ENCODE measurements around the gene SOX15. TPM values are rescaled to one million over a fixed set of nuclear protein-coding genes. Genes with fewer than 3 reads are reported as not detected.
"Not testable (repeated sequence)": the region's sequence is repeated elsewhere in the genome, so short reads cannot be mapped to it uniquely, and the experiment has no call there.

Gene SOX15
- total and polyA plus RNA-seq, 2 donors: 0.94 to 5.2 TPM

GRCh38 chr17:7613769-7614424 is 24.0 kb upstream of the SOX15 start:
- Histone ChIP-seq H3K4me1 (ENCODE audit: control insufficient read depth in 2 of 2, insufficient read depth in 2 of 2, low read length in 2 of 2) (peaks cover 16 to 22% of the 10 kb centered on the region in 2 donors), H3K9me3 (ENCODE audit: control insufficient read depth in 2 of 2, insufficient read depth in 1 of 2, low read length in 1 of 2) (no peaks in the 10 kb centered on the region), H3K4me3 (ENCODE audit: low read length in 2 of 2) (peak overlapping the region; percentile 80 to 89), H3K27ac (ENCODE audit: low read depth in 1 of 2, low read length in 1 of 2) (peak overlapping the region; percentile 55 to 96), H3K36me3 (ENCODE audit: control insufficient read depth in 2 of 2, insufficient read depth in 2 of 2, low read length in 1 of 2) (peaks cover 0 to 15% of the 10 kb centered on the region in 2 donors), H3K27me3 (ENCODE audit: control insufficient read depth in 2 of 2, insufficient read depth in 1 of 2, low read length in 1 of 2) (no peaks in the 10 kb centered on the region)
- WGBS: 16% methylated on average over 20 of the region's 20 CpGs
- DNase-seq (ENCODE audit: low read depth in 6 of 9, low spot score in 9 of 9): peak in 4 of 9 donors; percentile 8 to 31 (median 26)

DNA sequence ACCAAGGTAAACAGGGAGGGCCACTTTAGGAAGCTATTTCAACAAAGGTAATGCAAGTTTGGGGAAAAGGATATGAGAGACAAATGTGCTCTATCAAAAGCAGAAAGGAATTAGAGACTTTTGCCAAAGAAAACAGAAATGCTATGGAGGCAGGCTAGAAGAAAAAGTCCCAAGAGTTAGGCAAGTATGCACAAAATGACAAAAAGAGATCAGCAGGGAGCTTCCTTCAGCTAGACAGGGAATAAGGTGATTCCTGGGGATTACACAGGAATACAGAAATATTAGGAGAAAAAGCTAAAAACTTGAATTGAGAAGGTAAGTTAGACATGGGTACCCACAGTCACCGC is 22.4 kb upstream of the SOX15 start:
- no peaks in the 10 kb centered on the region for H3K27me3 ChIP-seq (ENCODE audit: control insufficient read depth in 2 of 2, insufficient read depth in 1 of 2, low read length in 1 of 2)
- H3K36me3 ChIP-seq (ENCODE audit: control insufficient read depth in 2 of 2, insufficient read depth in 2 of 2, low read length in 1 of 2): peaks cover 0 to 18% of the 10 kb centered on the region in 2 donors
- H3K27ac ChIP-seq (ENCODE audit: low read depth in 1 of 2, low read length in 1 of 2): no peak overlapping the region
- peaks cover 16 to 22% of the 10 kb centered on the region in 2 donors for H3K4me1 ChIP-seq (ENCODE audit: control insufficient read depth in 2 of 2, insufficient read depth in 2 of 2, low read length in 2 of 2)
- H3K9me3 ChIP-seq (ENCODE audit: control insufficient read depth in 2 of 2, insufficient read depth in 1 of 2, low read length in 1 of 2): no peaks in the 10 kb centered on the region
- WGBS: 100% methylated on average over 1 of the region's 1 CpG
- no peak overlapping the region for H3K4me3 ChIP-seq (ENCODE audit: low read length in 2 of 2)
- DNase-seq (ENCODE audit: low read depth in 6 of 9, low spot score in 9 of 9): no peak

GRCh38 chr17:7611635-7612293 is 21.9 kb upstream of the SOX15 start:
- Histone ChIP-seq H3K4me3 (ENCODE audit: low read length in 2 of 2) (no peak overlapping the region), H3K27ac (ENCODE audit: low read depth in 1 of 2, low read length in 1 of 2) (peak overlapping the region in 1 of 2 donors; percentile 18), H3K27me3 (ENCODE audit: control insufficient read depth in 2 of 2, insufficient read depth in 1 of 2, low read length in 1 of 2) (no peaks in the 10 kb centered on the region), H3K4me1 (ENCODE audit: control insufficient read depth in 2 of 2, insufficient read depth in 2 of 2, low read length in 2 of 2) (peaks cover 16 to 22% of the 10 kb centered on the region in 2 donors), H3K9me3 (ENCODE audit: control insufficient read depth in 2 of 2, insufficient read depth in 1 of 2, low read length in 1 of 2) (no peaks in the 10 kb centered on the region), H3K36me3 (ENCODE audit: control insufficient read depth in 2 of 2, insufficient read depth in 2 of 2, low read length in 1 of 2) (peaks cover 0 to 18% of the 10 kb centered on the region in 2 donors)
- WGBS: 85% methylated on average over 3 of the region's 3 CpGs
- no peak for DNase-seq (ENCODE audit: low read depth in 6 of 9, low spot score in 9 of 9)

- H3K4me1 ChIP-seq (ENCODE audit: control insufficient read depth in 2 of 2, insufficient read depth in 2 of 2, low read length in 2 of 2): peaks cover 16 to 21% of the 10 kb centered on the region in 2 donors
- H3K9me3 ChIP-seq (ENCODE audit: control insufficient read depth in 2 of 2, insufficient read depth in 1 of 2, low read length in 1 of 2): no peaks in the 10 kb centered on the region
- no peaks in the 10 kb centered on the region for H3K27me3 ChIP-seq (ENCODE audit: control insufficient read depth in 2 of 2, insufficient read depth in 1 of 2, low read length in 1 of 2)
- 98% methylated on average over 2 of the region's 2 CpGs for WGBS
- H3K27ac ChIP-seq (ENCODE audit: low read depth in 1 of 2, low read length in 1 of 2): no peak overlapping the region
- no peak overlapping the region for H3K4me3 ChIP-seq (ENCODE audit: low read length in 2 of 2)
- no peak for DNase-seq (ENCODE audit: low read depth in 6 of 9, low spot score in 9 of 9)
- H3K36me3 ChIP-seq (ENCODE audit: control insufficient read depth in 2 of 2, insufficient read depth in 2 of 2, low read length in 1 of 2): peaks cover 7 to 26% of the 10 kb centered on the region in 2 donors
Measured at GRCh38 chr17:7610641-7611040, 20.7 kb upstream of the SOX15 start.

DNA sequence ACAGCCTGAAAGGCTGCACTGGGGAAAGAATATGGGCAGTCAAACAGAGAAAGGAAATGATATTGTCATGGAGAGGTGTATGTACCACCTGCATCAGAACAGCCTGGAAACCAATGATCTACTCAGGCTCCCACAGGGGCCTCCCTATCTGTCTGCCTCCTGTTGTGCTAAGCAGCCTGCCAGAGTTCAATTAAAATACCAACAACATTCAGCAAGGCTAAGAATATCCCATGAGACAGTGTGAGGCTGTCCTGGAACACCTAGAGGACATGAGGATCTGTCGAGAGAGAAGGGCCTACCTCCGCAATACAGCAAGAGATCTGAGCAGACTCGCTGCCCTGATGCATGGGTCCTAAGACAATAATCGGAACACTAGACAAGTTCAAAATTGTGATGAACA is 16.4 kb upstream of the SOX15 start:
- no peaks in the 10 kb centered on the region for H3K4me1 ChIP-seq (ENCODE audit: control insufficient read depth in 2 of 2, insufficient read depth in 2 of 2, low read length in 2 of 2)
- no peak for DNase-seq (ENCODE audit: low read depth in 6 of 9, low spot score in 9 of 9)
- H3K27ac ChIP-seq (ENCODE audit: low read depth in 1 of 2, low read length in 1 of 2): no peak overlapping the region
- H3K4me3 ChIP-seq (ENCODE audit: low read length in 2 of 2): no peak overlapping the region
- H3K27me3 ChIP-seq (ENCODE audit: control insufficient read depth in 2 of 2, insufficient read depth in 1 of 2, low read length in 1 of 2): no peaks in the 10 kb centered on the region
- no peaks in the 10 kb centered on the region for H3K9me3 ChIP-seq (ENCODE audit: control insufficient read depth in 2 of 2, insufficient read depth in 1 of 2, low read length in 1 of 2)
- WGBS: 100% methylated on average over 4 of the region's 4 CpGs
- peaks cover 47 to 60% of the 10 kb centered on the region in 2 donors for H3K36me3 ChIP-seq (ENCODE audit: control insufficient read depth in 2 of 2, insufficient read depth in 2 of 2, low read length in 1 of 2)

DNA sequence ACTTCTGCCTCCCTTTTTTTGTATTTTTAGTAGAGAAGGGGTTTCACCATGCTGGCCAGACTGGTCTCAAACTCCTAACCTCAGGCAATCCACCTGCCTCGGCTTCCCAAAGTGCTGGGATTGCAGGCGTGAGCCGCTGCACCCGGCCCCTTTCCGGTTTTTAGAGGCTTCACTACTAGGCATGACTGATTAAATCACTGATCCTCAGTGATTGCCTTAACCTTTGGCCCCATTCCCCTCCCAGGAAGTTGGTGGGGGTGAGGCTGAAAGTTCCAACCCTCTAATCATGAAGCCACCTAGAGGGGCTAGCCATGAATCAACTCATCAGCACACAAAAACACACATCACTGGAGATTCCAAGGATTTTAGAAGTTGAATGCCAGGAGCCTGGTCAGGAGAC is 7.7 kb upstream of the SOX15 start:
- 98% methylated on average over 5 of the region's 5 CpGs for WGBS

GRCh38 chr17:7593296-7593695 is 3.4 kb upstream of the SOX15 start:
- 92% methylated on average over 12 of the region's 12 CpGs for WGBS
- DNase-seq (ENCODE audit: low read depth in 6 of 9, low spot score in 9 of 9): no peak
- H3K27ac ChIP-seq (ENCODE audit: low read depth in 1 of 2, low read length in 1 of 2): no peak overlapping the region
- H3K4me3 ChIP-seq (ENCODE audit: low read length in 2 of 2): no peak overlapping the region
- peaks cover 69 to 89% of the 10 kb centered on the region in 2 donors for H3K36me3 ChIP-seq (ENCODE audit: control insufficient read depth in 2 of 2, insufficient read depth in 2 of 2, low read length in 1 of 2)
- no peaks in the 10 kb centered on the region for H3K27me3 ChIP-seq (ENCODE audit: control insufficient read depth in 2 of 2, insufficient read depth in 1 of 2, low read length in 1 of 2)
- H3K4me1 ChIP-seq (ENCODE audit: control insufficient read depth in 2 of 2, insufficient read depth in 2 of 2, low read length in 2 of 2): peaks cover 0 to 13% of the 10 kb centered on the region in 2 donors
- no peaks in the 10 kb centered on the region for H3K9me3 ChIP-seq (ENCODE audit: control insufficient read depth in 2 of 2, insufficient read depth in 1 of 2, low read length in 1 of 2)

More for the DNA sequence above, 7.7 kb upstream of the SOX15 start:
- H3K27ac ChIP-seq (ENCODE audit: low read depth in 1 of 2, low read length in 1 of 2); DNase-seq (ENCODE audit: low read depth in 6 of 9, low spot score in 9 of 9); H3K4me1 ChIP-seq (ENCODE audit: control insufficient read depth in 2 of 2, insufficient read depth in 2 of 2, low read length in 2 of 2); H3K4me3 ChIP-seq (ENCODE audit: low read length in 2 of 2); H3K9me3 ChIP-seq (ENCODE audit: control insufficient read depth in 2 of 2, insufficient read depth in 1 of 2, low read length in 1 of 2); H3K27me3 ChIP-seq (ENCODE audit: control insufficient read depth in 2 of 2, insufficient read depth in 1 of 2, low read length in 1 of 2): not testable (repeated sequence)
- H3K36me3 ChIP-seq (ENCODE audit: control insufficient read depth in 2 of 2, insufficient read depth in 2 of 2, low read length in 1 of 2): peaks cover 84 to 85% of the 10 kb centered on the region in 2 donors

- WGBS: 98% methylated on average over 23 of the region's 23 CpGs
- H3K36me3 ChIP-seq (ENCODE audit: control insufficient read depth in 2 of 2, insufficient read depth in 2 of 2, low read length in 1 of 2): peaks cover 75 to 97% of the 10 kb centered on the region in 2 donors
- H3K27me3 ChIP-seq (ENCODE audit: control insufficient read depth in 2 of 2, insufficient read depth in 1 of 2, low read length in 1 of 2): no peaks in the 10 kb centered on the region
- no peak overlapping the region for H3K4me3 ChIP-seq (ENCODE audit: low read length in 2 of 2)
- no peak for DNase-seq (ENCODE audit: low read depth in 6 of 9, low spot score in 9 of 9)
- peaks cover 0 to 18% of the 10 kb centered on the region in 2 donors for H3K4me1 ChIP-seq (ENCODE audit: control insufficient read depth in 2 of 2, insufficient read depth in 2 of 2, low read length in 2 of 2)
- H3K9me3 ChIP-seq (ENCODE audit: control insufficient read depth in 2 of 2, insufficient read depth in 1 of 2, low read length in 1 of 2): no peaks in the 10 kb centered on the region
- H3K27ac ChIP-seq (ENCODE audit: low read depth in 1 of 2, low read length in 1 of 2): no peak overlapping the region
Measured at GRCh38 chr17:7592422-7593021, 2.6 kb upstream of the SOX15 start.

DNA sequence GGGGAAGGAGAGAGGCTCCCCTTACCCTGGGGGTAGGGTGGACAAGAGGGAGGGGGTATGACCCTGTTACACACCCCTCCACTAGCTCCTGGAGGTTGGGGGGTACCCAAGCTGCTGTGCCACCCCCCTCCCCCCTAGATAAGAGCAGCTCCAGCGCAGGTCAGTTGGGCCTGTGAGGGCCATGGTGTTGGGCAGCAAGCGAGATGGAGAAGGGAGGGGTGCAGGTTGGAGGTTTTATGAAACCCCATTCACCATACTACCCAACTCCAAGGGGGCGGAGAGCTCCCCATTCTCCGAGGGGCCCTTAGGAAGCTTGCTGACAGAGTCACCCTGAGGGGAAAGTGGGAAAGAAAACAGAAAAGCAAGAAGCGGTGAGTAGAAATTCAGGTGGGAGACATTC is 1.7 kb upstream of the SOX15 start:
- H3K4me1 ChIP-seq (ENCODE audit: control insufficient read depth in 2 of 2, insufficient read depth in 2 of 2, low read length in 2 of 2): peaks cover 0 to 18% of the 10 kb centered on the region in 2 donors
- H3K4me3 ChIP-seq (ENCODE audit: low read length in 2 of 2): no peak overlapping the region
- no peak for DNase-seq (ENCODE audit: low read depth in 6 of 9, low spot score in 9 of 9)
- WGBS: 97% methylated on average over 5 of the region's 5 CpGs
- H3K27me3 ChIP-seq (ENCODE audit: control insufficient read depth in 2 of 2, insufficient read depth in 1 of 2, low read length in 1 of 2): no peaks in the 10 kb centered on the region
- H3K9me3 ChIP-seq (ENCODE audit: control insufficient read depth in 2 of 2, insufficient read depth in 1 of 2, low read length in 1 of 2): no peaks in the 10 kb centered on the region
- peaks cover 79 to 96% of the 10 kb centered on the region in 2 donors for H3K36me3 ChIP-seq (ENCODE audit: control insufficient read depth in 2 of 2, insufficient read depth in 2 of 2, low read length in 1 of 2)
- H3K27ac ChIP-seq (ENCODE audit: low read depth in 1 of 2, low read length in 1 of 2): no peak overlapping the region
